Stimulated activated naive CD8-positive, alpha-beta T cell treated with anti-CD3 and anti-CD28 coated beads, Interleukin-15, Interleukin-2, amounts not matched to agents 100 U/mL and 50 U/mL, for 24 hours (primary cell): ENCODE data around the gene KIF26A.
"Not testable (repeated sequence)": the region's sequence is repeated elsewhere in the genome, so short reads cannot be mapped to it uniquely, and the experiment has no call there.

Source experiments
- ATAC-seq: fragments of 150-1000 bp; cut with Tn5 transposase; one replicate; pipeline ENCODE4 v1.10.0; 2021
- DNase-seq: peaks from one replicate; pipeline ENCODE4 v3.0.0; 2021

Gene KIF26A

DNA sequence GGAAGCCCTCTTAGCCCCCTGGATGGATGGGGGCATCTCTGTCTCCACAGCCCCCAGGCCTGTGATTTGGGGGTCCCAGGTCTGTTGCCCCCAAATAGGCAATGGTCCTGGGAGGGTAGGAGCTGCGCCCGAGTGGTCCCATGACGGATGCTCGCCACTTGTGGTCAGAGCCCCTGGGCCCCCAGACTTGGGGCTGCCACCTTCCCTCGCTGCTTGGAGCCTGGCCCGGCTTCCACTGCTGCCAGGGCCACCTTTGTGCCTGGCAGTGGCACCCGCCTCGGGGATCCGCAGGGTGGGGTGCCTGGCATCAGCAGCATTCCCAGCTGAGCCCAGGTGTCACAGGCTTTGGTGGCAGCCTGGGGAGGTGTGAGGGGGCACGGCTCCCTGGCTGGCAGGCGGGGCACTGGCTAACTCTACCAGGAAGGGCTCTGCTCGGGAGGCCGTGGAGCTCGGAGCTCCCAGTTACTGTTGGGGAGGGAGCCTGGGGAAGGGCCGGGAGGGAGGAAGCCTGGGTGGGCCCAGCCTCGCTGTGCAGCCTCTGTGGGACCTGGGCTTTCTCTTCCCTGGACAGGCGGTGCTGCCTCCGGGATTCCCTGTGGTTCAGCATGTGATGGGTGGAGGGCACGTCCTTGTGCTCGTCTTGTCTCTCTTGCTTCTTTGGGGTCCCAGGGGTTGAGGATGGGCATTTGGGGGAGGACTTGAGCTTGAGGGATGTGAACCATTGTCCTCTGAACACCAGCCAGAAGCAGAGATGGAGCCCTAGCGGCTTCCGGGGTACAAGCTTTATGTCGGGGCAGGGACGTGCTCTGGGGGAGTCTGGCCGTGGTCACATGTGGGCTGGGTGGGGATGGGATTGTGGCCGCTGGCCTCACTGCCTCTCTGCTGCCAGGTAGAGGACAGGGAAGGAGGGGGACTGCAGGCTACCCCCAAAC is 5.4 kb downstream of the KIF26A start:
- ATAC-seq (no peak), DNase-seq (peak; percentile 1)

DNA sequence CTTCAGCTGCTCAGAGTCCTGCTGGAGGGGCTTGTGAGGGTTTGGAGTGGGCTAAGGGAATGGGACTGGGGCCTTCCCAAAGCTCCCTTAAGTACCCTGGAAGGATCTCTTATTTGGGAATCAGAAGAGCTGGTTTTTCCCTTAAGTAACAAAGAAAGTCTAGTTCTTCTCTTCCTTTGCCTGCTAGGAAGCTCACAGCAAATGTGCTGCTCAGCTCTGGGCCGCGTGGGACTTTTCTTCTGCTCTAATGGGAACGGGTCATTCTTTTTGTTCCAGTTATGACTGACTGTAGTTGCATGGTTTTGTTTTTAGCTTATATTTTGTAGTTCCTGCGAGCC is 6.0 kb downstream of the KIF26A start:
- DNase-seq (no peak), ATAC-seq (no peak)

DNA sequence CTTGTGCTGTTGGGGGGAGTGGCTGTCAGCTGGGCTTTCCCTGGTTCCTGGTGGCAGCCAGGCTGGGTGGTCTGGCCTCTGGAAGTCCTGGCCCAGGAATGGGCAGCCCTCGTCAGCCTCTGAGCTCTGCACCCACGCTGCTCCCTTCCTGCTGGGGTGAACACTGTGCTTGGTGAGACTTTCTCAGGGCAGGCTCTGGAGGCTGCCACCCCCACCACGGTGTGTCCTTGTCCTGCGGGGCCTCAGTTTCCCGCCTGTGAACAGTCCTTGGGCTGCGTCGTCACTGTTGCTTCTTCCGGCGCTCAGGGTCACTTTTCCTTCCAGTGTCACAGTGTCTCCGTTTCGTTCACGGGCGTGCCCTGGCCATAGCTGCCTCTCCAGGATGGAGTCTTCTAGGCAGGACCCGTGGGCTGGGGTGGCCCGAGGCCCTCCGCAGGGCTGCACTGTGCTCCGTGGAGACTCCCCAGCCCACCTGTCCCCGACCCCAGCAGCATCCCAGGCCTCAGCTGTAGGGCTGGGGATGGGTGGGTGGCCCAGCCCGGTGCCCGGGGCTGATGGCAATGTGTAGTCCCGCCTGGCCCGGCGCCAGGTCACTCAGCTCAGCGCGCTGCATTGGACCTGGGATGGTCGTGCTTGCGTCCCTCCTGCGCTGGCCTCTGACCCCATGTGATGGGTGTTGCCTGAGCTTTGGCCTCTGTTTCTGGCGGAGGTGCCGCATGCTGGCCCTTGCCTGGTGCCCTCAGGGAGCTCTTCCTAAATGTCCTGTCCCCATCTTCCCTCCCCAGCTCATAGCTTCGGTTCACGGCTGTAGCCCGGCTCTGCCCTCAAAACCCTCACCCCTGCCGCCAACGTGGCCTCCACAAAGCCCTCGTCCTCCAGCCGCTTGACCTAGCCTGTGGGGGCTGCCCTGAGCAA is 6.8 kb downstream of the KIF26A start:
- peak; percentile 2 for DNase-seq
- no peak for ATAC-seq

DNA sequence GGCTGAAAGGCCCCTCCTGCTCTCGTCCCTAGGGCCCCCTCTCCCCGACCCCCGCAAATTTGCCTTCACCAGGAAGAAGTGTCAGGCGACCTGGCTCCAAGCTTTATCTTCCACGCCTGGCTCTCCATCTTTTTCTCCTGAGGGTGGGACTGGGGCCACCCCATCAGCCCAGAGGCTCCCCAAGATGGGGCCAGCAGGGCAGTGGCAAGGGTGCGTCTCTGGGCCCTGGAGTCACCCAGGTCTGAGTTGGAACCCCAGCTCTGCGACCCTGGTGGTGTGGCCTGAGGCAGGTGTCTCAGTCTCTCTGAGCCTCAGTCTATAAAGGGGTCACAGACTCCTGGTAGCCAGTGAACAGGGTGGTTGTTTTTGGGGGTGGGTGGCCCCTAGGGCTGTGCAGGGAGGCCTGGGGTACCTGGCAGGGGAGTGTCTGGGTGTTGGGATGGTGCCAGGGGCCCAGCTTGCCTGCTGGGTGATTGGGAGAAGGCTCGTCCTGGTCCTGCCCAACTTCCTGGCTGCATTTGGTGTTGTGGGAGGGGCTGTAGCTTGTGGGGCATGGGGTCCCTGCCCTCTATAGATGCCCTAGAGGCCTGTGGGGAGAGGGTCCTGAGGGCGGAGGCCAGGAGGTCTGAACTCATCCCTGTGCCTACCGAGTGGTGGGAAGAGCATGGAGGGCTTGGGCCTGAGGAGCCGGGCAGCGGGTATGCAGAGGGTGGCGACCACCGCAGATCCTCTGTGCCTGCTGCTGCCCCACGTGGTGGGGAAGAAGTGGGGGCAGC is 7.6 kb downstream of the KIF26A start:
- DNase-seq (no peak), ATAC-seq (no peak)

DNA sequence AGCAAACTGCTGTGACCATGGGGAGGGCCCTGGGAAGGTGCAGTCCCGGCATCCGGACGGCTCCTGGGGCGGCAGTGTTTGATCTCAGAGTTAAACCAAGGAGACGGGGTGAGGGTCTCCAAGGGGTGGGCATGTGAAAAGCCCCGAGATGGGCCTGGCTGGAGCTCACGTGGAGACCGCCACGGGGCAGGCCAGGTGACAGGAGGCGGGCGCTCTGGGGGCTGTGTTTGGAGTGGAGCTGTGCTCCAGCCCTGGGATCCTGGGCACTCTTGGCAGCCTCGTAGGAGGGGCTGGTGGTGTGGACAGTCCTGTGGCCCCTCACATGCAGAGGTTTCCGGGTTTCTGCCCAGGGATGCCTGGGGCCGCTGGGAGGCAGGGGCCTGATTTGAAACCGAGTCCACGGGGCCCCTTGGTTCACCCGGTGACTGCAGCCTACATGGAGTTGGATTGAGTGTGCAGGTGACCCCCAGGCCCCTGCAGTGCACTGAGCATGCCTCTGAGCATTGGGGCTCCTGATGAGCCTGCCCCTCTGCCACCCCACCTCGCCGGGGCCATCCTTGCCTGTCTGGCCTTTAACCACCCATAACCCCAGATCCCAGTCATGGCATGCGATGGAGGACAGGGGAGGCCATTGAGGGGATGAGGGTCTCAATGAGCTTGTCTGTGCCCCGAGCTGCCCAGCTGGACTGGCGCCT is 8.4 kb downstream of the KIF26A start:
- ATAC-seq (no peak), DNase-seq (no peak)

DNA sequence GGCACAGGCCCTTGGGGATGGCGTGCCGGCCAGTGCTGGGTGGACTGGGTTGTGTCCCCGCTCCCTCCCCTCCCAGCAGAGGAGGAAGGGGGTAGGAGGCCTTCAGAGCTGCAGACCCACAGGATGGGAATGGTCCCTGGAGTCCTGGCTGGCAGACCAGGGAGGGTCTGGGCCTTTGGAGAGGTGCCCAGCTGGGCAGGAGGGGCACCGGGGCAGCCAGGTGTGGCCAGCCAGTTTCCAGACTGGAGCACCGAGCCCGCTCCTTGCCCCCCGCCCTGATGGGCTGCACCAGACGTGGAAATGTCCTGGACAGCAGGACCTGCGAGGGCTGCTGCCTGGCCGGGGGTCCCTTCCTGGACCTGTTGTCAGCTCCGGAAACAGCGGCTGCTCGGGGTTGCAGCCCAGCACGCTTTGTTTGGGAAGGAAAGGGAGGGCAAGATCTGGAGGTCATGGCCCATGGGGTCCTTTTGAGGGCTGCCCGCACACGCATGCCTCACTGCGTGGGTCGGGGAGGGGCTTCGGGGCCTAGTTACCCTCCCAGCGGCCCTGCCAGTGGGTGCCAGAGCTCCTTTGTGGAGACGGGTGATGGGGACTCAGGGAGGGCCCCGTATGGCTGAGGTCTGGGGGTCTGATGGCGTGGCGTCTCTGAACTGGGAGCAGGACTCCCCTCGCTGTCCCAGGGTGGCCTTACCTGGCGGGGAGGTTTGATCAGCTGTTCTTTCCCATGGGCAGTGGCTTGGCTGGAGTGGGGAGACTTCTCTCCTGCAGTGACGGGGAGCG is 9.1 kb downstream of the KIF26A start:
- ATAC-seq = no peak
- no peak for DNase-seq

DNA sequence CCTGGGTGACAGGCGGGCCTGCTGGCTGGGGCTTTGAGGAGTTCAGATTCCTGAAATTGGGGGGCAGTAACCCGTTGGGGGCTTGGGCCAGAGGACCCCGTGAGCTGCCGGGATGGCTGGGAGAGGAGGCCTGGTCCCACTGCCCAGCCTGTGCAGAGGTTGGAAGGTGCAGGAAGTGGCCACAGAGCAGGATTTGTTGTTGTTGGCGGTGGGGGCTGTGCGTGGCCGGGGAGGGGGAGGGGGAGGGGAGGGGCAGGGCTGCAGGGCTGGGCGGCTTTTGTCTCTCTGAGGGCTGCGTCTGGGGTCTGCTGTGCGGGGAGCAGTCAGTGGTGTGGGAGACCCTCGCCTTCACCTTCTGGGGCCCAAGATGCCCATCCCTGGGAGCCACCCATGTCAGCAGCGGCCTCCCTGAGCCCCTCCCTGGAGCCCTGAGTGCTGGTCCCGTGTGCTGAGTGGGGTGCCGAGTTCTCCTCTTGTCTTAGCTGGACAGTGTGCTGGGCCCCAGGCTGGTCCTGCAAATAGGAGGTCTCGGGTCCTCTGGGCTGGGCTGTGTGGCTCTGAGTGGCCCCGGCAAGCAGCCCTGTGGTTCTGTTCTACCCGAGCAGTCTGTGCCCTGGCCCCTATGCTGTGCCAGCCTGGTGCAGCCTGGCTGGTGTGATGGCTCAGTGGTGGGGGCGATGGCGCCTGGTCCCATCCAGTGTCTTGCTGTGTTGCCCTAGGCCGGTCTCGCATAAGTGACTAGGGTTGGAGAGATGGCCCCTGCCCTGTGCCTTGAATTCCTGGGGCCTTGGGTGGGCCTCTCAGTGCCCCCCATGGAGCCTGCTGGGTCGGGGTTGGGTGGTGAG is 10.3 kb downstream of the KIF26A start:
- DNase-seq (no peak), ATAC-seq (no peak)

DNA sequence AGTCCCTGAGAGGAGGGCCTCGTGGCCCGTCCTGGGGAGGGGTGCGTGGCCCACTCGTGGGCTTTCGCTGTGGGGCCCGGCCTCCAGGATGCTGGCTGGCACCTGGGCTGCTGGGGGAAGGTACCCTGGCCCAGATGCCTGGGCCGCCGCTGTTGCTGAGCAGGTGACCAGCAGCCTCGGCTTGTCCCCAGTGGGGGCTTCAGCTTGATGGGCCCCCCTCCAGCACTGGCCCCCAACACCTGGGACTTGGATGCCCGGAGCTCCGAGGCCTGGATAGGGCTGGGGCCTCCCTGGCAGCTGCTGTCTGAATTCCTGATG is 10.8 kb downstream of the KIF26A start:
- DNase-seq (no peak), ATAC-seq (no peak)

DNA sequence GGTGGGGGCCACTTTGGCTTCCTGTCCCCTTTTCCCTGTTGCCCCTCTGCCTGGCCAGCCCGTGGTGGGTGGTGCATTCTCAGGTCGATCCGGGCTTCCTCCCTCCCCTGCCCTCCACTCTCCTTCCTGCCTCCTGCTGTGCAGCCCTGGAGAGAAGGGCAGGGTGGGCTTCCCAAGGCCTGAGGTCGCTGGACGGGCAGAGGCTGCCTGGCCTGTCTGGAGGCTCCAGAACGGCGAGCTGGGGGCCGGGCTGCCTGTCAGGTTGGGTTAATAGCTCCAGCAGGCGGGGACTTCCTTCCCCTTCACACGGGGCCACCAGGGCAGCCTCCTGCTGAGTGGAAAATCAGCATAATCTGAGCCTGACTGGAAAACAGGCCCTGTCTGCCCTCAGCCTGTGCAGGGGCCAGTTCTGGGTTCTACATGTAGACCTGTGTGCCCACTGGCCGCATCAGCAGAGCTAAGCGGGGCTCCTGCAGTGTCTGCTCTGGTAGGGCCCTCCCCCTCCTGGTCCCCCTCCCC is 11.3 kb downstream of the KIF26A start:
- peak; percentile 87 for ATAC-seq

DNA sequence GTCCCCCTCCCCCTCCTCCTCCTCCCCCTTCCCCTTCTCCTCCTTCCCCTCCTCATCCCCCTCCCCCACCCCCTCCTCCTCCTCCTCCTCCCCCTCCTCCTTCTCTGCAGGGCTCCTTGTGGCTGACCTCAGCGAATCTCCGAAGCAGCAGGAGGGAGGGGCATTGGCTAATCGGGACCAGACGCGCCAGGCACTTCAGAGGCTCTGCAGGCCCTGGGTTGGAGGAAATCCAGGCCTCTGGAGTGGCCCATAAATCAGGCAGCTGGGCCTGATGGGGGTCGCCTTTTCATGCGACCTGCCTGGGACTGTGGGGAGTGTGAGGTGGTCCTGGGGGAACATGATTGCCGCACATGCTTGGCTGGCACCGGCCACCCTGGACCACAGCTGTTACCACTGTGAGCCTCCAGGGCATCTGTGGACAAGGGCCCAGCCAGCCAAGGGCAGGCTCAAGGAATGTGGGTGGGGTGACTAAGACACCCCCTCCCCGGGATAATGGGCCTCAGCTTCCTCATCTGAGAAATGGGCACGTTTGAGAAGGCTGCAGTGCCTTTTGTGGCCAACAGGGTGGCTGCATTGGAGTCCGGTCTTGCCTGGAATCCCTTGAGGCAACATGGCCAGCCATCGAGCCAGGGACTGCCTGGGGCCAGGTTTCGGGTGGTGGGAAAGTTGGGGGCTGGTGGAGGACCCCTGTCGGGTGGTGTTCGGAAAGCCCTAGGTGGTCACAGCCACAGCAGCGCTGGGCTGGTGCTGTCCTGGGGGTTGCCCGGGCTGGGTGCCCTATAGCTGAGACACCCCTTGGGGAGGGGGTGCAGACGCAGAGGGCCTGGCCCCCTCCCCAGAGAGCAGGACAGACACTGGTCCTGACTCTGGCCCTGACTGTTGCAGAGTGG is 12.0 kb downstream of the KIF26A start:
- no peak for ATAC-seq
- peak; percentile 19 for DNase-seq

More for the DNA sequence above, 11.3 kb downstream of the KIF26A start:
- peak; percentile 54 for DNase-seq

DNA sequence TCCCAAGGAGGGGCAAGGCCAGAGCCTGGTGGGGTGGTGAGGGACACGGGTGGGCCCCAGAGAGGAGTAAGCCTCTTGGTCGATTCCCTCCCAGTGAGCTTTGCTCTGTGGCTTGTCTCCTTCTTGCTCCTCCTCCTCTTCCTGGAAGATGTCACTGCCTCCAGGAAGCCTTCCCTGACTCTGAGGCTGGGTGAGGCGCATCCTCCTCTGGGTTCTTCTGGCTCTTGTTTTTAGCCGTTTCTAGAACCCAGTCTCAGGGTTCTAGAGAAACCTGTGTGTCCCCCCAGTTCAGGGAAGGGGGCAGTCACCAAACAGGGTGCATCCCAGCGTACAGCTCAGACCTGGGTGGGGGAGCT is 12.6 kb downstream of the KIF26A start:
- DNase-seq = no peak
- ATAC-seq = no peak

DNA sequence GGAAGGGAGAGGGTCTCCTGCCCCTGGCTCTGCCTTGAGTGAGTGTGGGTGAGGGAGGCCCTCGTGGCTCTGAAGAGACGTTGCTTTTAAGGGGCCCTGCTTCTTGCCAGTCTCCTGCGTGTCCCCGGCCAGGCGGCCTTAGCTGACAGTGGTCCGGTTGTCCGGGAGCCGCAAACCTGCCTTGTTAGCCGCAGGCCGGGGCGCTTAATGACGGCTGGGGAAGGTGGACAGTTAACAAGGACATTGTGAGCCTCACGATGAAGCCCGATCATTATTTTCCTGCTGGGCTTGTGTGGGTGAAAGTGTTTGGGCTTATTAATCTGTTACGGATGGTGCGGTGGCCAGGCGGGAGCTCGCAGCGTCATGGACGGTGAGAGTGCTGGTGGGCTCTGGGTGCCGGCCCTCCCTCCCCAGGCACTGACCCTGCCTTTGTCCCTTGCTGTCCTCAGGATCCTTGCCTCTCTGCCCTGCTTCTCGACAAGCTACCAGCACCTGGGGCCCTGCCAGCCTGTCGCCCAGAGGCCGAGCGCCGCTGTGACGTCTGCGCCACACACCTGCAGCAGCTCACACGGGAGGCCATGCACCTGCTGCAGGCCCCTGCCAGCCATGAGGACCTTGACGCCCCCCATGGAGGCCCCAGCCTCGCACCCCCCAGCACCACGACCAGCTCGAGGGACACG is 13.3 kb downstream of the KIF26A start:
- ATAC-seq (no peak), DNase-seq (no peak)

DNA sequence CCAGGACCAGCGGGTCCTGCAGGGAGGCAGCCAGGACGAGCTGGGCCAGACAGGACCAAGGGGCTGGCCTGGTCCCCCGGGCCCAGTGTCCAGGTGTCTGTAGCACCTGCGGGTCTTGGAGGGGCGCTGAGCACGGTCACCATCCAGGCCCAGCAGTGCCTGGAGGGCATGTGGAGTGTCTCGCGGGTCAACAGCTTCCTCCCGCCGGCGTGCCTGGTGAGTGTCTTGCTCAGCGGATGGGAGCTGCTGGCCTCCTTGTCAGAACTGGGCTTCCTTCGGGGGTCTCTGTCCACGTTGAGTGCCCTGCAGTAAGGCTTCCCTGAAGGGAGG is 13.8 kb downstream of the KIF26A start:
- no peak for ATAC-seq

DNA sequence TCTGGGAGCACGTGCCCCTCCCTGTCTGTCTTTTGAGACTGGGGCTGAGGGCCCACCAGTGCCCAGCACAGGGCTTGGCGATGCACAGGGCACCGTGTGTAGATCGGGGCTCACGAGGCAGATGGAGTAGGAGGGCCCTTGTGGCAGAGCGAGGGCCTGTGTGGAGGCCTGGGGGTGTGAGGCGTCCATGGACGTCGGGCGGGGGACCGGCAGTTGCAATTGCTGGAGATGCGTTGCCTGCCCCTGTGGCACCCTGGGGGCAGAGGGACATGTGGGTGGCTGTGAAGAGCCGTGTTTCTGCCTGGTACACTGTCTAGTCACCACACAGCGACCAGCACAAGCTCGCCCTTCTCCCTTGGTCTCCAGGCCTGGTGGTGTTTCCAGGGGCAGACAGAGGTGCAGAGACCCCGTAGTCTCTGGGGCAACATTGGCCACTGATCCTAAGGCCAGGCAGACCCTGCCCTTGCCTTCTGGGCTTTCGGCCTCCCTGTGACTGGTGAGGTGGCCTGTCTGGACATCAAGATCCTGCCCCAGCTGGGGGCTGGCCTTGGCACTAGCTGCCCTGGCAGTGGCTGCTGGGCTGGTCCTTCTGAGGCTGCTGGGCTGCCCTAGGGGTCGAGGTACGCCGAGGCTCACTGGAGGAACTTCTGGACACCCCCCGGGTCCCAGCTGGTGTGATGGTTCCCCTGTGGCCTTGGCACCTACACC is 14.5 kb downstream of the KIF26A start:
- DNase-seq (no peak), ATAC-seq (no peak)

More for the DNA sequence above, 13.8 kb downstream of the KIF26A start:
- no peak for DNase-seq

DNA sequence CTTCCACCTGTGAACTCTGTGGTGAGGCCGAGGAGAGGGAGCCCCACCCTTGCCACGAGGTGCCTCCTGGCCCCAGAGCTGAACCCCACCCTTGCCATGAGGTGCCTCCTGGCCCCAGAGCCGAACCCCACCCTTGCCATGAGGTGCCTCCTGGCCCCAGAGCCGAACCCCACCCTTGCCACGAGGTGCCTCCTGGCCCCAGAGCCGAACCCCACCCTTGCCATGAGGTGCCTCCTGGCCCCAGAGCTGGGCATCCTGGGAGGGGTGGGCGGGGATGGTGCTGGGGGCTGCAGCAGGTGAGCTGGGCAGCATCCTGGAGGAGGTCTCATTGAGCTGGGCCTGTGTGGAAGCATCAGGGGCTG is 15.0 kb downstream of the KIF26A start:
- not testable (repeated sequence) for ATAC-seq, DNase-seq

DNA sequence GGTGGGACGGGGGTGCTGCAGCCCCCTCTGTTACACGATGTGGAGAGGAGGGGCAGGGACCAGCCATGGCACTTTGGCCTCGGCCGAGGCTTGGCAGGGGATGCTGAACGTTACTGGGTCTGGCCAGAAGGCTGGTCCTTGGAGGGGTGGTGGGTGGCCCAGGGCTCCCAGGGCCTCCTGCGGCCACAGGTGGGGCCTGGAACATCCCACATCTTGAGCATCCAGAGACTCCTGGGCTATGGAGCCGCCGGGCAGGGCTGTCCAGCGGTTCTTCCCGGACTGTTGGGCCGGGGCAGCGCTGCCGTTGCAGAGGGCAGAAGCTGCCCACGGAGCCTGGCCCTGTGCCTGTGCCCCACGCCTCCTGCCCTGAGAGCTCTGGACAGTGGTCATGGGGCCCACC is 15.9 kb downstream of the KIF26A start:
- ATAC-seq = no peak

DNA sequence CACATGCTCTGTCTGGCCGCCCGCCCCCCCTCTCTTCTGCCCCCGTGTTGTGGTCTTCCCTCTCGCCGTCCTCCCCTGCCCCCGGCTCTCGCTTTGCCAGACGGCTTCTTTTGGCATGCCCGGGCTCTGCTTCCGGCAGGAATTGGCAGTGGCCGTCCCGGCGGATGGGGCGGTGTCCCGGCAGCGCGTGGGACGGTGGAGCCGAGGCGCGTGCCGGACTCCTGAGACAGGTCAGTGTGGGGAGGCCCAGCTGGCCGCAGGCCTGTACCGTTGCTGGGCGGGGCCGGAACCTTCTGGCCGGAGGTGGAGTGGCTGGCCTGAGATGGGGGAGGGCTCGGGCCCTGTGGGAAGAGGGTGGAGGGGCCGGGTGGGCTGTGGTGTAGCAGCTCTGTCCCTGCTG is 17.1 kb downstream of the KIF26A start:
- ATAC-seq = no peak
- DNase-seq = no peak

More for the DNA sequence above, 15.9 kb downstream of the KIF26A start:
- no peak for DNase-seq

DNA sequence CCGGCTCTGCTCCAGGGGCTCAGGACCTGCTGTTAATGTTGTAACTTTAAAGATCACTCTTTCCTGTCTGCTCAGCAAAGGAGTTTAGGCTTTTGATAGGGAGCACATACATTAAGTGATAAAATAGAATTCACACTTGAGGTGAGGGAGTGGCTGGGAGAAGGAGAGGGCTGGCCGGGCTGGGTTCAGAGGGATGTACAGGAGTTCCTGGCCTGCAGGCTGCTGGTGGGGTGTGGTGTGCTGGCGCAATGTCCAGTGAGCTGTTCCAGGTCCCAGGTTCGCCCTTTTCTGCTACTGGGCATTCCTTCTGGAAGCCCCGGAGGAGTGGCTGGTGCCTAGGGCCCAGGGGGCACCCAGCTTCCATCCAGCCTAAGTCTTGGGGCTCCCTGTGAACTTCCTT is 17.8 kb downstream of the KIF26A start:
- no peak for DNase-seq
- no peak for ATAC-seq
